Measurements from ENCODE around the gene RASD2.

The RASD2 gene

GRCh38 chr22:35542157-35542938, 1.7 kb downstream of the RASD2 start:
- DNase-seq: no peak

GRCh38 chr22:35542939-35543516, 2.4 kb downstream of the RASD2 start:
- DNase-seq: no peak

GRCh38 chr22:35543702-35544101, 3.1 kb downstream of the RASD2 start:
- DNase-seq: no peak

GRCh38 chr22:35544189-35544588, 3.6 kb downstream of the RASD2 start:
- peak; percentile 26 for DNase-seq

- DNase-seq: no peak
Measured at GRCh38 chr22:35544827-35545226, 4.2 kb downstream of the RASD2 start.

- DNase-seq: no peak
Measured at GRCh38 chr22:35546886-35547285, 6.3 kb downstream of the RASD2 start.

GRCh38 chr22:35547987-35548721, 7.5 kb downstream of the RASD2 start:
- DNase-seq: no peak

- no peak for DNase-seq
Measured at GRCh38 chr22:35548722-35549112, 8.1 kb downstream of the RASD2 start.

- DNase-seq: no peak
Measured at GRCh38 chr22:35549328-35549727, 8.7 kb downstream of the RASD2 start.

GRCh38 chr22:35551549-35552177, 11.0 kb downstream of the RASD2 start:
- DNase-seq: no peak

- DNase-seq: no peak
Measured at GRCh38 chr22:35552196-35552842, 11.7 kb downstream of the RASD2 start.

- DNase-seq: no peak
Measured at GRCh38 chr22:35552846-35553245, 12.2 kb downstream of the RASD2 start.

- no peak for DNase-seq
Measured at GRCh38 chr22:35553341-35553740, 12.7 kb downstream of the RASD2 start.

GRCh38 chr22:35554297-35554845, 13.7 kb downstream of the RASD2 start:
- peak; percentile 38 for DNase-seq

- DNase-seq: no peak
Measured at GRCh38 chr22:35555483-35555890, 14.9 kb downstream of the RASD2 start.

- DNase-seq: no peak
Measured at GRCh38 chr22:35555946-35556547, 15.4 kb downstream of the RASD2 start.

GRCh38 chr22:35556666-35557065, 16.0 kb downstream of the RASD2 start:
- no peak for DNase-seq

GRCh38 chr22:35558031-35558430, 17.4 kb downstream of the RASD2 start:
- no peak for DNase-seq

- no peak for DNase-seq
Measured at GRCh38 chr22:35558719-35559118, 18.1 kb downstream of the RASD2 start.

- peak; percentile 52 for DNase-seq
Measured at GRCh38 chr22:35559354-35560005, 18.8 kb downstream of the RASD2 start.

GRCh38 chr22:35560366-35560765, 19.7 kb downstream of the RASD2 start:
- no peak for DNase-seq

GRCh38 chr22:35560824-35561223, 20.2 kb downstream of the RASD2 start:
- no peak for DNase-seq

All from NCI-H226 (cell line).